ENCODE results near the gene DPF3. TPM values are rescaled to one million over a fixed set of nuclear protein-coding genes. Genes with fewer than 3 reads are reported as not detected.

DPF3 gene
- total RNA-seq, 1 experiment from 2014 or later = 0.31 TPM

DNA sequence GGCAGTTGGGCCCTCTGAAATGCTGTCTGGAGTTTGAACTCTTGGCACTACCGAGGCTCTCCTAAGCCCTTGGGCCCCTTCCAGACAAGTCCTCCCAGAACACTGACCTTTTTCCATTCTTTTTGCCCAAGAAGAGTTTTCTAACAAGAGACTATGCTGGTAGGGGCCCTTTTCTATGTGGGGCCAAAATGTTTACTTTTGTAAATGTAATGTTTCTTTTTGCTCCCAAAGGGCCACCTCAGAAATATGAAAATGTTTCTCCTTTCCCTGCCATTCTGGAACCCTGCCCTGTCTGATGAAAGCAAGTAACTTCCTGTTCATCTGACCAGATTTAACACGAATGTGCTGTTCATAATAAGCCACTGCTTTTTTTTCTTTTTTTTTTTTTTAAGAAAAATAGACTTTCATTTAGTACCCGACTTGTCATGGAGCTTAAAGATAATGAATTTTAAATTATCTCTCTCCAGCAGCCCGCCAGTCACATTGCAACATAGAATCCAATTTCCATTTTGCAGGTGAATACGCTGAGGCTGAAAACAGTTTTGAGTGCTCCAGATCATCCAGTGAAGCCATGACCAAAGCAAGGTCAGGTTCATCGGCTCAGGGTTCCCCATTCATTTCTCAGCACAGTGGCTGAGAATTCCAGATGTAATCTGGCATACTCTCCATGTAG is 169.9 kb downstream of the DPF3 start:
- POLR2A ChIA-PET = no interaction called here
- no peak overlapping the region for H3K27ac Mint-ChIP-seq
- ATAC-seq (no peak), DNase-seq (ENCODE audit: low spot score) (no peak)
- TF ChIP-seq STAT6 (CRISPR knock-in tag; conservative IDR thresholded peaks at IDR 0.05; ENCODE audit: low read depth) = no peak
- no peak for TF ChIP-seq ZNF263 (CRISPR knock-in tag; IDR thresholded peaks at IDR 0.05; ENCODE audit: low read depth)
- H3K27me3 Mint-ChIP-seq (ENCODE audit: low read depth) = no peaks in the 10 kb centered on the region; the same call in 1 of the 2 replicates
- H3K36me3 Mint-ChIP-seq = no peaks in the 10 kb centered on the region
- CTCF ChIA-PET = interaction anchor here (0.6 to 1.0 kb wide), 2 partner anchors 20 to 169 kb away, joined by 3 read pairs; no protein-coding TSS in a partner anchor
- H3K9me3 Mint-ChIP-seq = no peaks in the 10 kb centered on the region
- no peak overlapping the region for H3K4me3 Mint-ChIP-seq
- H3K4me1 Mint-ChIP-seq = no peaks in the 10 kb centered on the region

DNA sequence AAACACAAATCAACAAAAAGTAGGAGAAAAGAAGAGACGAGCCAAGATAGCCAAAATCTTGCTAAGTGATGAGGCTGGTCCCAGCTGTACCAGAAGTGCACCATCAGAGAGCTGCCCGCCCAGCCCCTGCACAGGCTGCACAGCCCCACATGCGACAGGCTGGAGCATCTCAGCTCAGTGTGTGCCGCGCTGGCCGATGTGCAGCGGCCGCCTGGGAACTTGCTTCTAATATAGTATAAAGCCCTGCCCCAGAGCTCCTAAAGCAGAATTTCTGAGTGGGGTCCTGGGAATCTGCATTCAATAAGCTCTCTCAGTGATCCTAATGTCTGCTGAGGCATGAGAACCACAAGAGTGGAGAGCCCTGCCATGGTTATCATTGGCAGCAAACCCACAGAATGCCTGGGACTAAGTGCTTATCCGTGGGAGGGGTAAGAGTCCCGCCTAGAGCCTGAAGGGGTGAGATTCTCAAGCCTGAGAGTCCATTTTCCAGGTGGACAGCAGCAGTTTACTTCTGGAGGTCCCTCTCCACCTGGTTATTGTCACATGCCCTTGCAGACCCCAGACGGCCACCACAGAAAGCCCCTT is 171.6 kb downstream of the DPF3 start:
- POLR2A ChIA-PET = no interaction called here
- H3K4me1 Mint-ChIP-seq = no peaks in the 10 kb centered on the region
- CTCF ChIA-PET = no interaction called here
- TF ChIP-seq, protein P1, sequence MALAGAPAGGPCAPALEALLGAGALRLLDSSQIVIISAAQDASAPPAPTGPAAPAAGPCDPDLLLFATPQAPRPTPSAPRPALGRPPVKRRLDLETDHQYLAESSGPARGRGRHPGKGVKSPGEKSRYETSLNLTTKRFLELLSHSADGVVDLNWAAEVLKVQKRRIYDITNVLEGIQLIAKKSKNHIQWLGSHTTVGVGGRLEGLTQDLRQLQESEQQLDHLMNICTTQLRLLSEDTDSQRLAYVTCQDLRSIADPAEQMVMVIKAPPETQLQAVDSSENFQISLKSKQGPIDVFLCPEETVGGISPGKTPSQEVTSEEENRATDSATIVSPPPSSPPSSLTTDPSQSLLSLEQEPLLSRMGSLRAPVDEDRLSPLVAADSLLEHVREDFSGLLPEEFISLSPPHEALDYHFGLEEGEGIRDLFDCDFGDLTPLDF (CRISPR knock-in tag; IDR thresholded peaks at IDR 0.05) = no peak
- no peak for TF ChIP-seq NFYB (CRISPR knock-in tag; conservative IDR thresholded peaks at IDR 0.05; ENCODE audit: low read depth)
- TF ChIP-seq ZNF671 (CRISPR knock-in tag; IDR thresholded peaks at IDR 0.05) = no peak
- no peak for TF ChIP-seq AFF4 (CRISPR knock-in tag; IDR thresholded peaks at IDR 0.05; ENCODE audit: borderline replicate concordance)
- no peak for TF ChIP-seq STAT6 (CRISPR knock-in tag; conservative IDR thresholded peaks at IDR 0.05; ENCODE audit: low read depth)
- no peak for TF ChIP-seq CREB1 (CRISPR knock-in tag; IDR thresholded peaks at IDR 0.05)
- no peak for TF ChIP-seq RORB (CRISPR knock-in tag; IDR thresholded peaks at IDR 0.05)
- ATAC-seq (no peak), DNase-seq (ENCODE audit: low spot score) (no peak)
- H3K27me3 Mint-ChIP-seq (ENCODE audit: low read depth) = no peaks in the 10 kb centered on the region
- no peak overlapping the region for H3K4me3 Mint-ChIP-seq
- no peaks in the 10 kb centered on the region for H3K9me3 Mint-ChIP-seq
- H3K36me3 Mint-ChIP-seq = no peaks in the 10 kb centered on the region
- H3K27ac Mint-ChIP-seq = no peak overlapping the region

GRCh38 chr14:72721083-72721482 is 172.8 kb downstream of the DPF3 start:
- ChIA-PET POLR2A (interaction anchor here (0.6 kb wide), 1 partner anchor 574 kb away, joined by 4 read pairs; no protein-coding TSS in a partner anchor), CTCF (interaction anchor here (0.6 to 1.0 kb wide), 2 partner anchors 34 to 574 kb away, joined by 3 read pairs; no protein-coding TSS in a partner anchor)
- H3K27ac Mint-ChIP-seq = no peak overlapping the region
- no peak for TF ChIP-seq PRDM15 (CRISPR knock-in tag; IDR thresholded peaks at IDR 0.05)
- no peak for TF ChIP-seq MYBL2 (CRISPR knock-in tag; IDR thresholded peaks at IDR 0.05)
- TF ChIP-seq ZNF416 (CRISPR knock-in tag; IDR thresholded peaks at IDR 0.05) = no peak
- no peak for TF ChIP-seq RORB (CRISPR knock-in tag; IDR thresholded peaks at IDR 0.05)
- TF ChIP-seq RELA (CRISPR knock-in tag; IDR thresholded peaks at IDR 0.05; ENCODE audit: borderline replicate concordance) = no peak
- no peak for TF ChIP-seq ZBTB43 (CRISPR knock-in tag; IDR thresholded peaks at IDR 0.05)
- no peak for TF ChIP-seq CREB1 (CRISPR knock-in tag; IDR thresholded peaks at IDR 0.05)
- TF ChIP-seq ZNF317 (CRISPR knock-in tag; IDR thresholded peaks at IDR 0.05; ENCODE audit: borderline replicate concordance, low read depth) = no peak

More at GRCh38 chr14:72721083-72721482, 172.8 kb downstream of the DPF3 start:
- DNase-seq (ENCODE audit: low spot score) (no peak), ATAC-seq (no peak)
- Mint-ChIP-seq H3K9me3 (no peaks in the 10 kb centered on the region), H3K36me3 (no peaks in the 10 kb centered on the region), H3K27me3 (ENCODE audit: low read depth) (no peaks in the 10 kb centered on the region), H3K4me3 (no peak overlapping the region), H3K4me1 (no peaks in the 10 kb centered on the region)
